ENCODE data around the gene MAMDC2.

DNA sequence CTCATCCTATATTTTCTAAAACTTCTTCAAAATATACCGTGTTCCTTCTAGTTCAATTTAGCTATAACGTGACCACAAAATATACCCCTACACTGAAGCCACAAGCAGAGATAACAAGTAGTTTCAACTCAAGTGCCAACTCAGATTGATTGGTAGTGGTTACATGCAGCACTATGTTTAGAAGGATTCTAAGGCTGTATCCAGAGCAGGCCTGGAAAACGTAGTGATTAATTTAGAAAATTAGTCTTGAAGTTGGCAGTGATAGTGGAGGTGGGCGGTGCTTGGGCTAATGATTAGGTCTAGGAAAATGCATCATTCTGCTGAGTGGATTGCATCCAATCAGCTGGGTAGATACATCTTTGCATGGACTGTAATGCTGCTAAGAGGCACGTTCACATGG, 61.5 kb downstream of the MAMDC2 start:
- TF ChIP-seq CTCF (conservative IDR thresholded peaks at IDR 0.05 in 1 of 2, IDR thresholded peaks at IDR 0.05 in 1 of 2; ENCODE audit: extremely low read depth in 1 of 2, insufficient read depth in 1 of 2, low read depth in 1 of 2, low read length in 2 of 2) = no peak
- TF ChIP-seq EZH2 (IDR thresholded peaks at IDR 0.05; ENCODE audit: borderline replicate concordance, low read length) = no peak

Measured in mammary epithelial cell (primary cell).